Measurements from ENCODE around the gene NUDT15.

The NUDT15 gene

DNA sequence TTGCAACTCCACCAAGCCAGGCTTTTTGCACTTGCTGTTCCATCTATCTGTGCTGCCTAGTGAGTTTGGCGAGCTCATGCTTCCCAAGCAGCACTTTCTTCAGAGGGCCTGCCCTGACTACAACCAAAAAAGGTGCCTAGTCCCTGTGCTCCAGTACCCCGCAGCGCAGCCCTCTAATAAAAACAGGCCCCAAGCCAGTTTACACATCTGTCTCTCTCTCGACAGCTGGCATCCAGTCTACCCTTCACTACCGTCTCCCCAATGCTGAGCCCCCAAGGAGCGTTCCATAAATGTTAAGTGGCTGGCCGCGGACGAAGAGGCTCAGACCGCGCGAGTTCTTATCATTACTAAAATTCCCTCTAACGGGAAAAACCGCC is 56.9 kb downstream of the NUDT15 start:
- H3K27ac ChIP-seq (ENCODE audit: extremely low read depth, low read depth, low read length) = peak overlapping the region; percentile 69; the same call in 1 of the 2 replicates
- TF ChIP-seq ZNF223 (tag by site-specific recombination; IDR thresholded peaks at IDR 0.05) (no peak), ZNF341 (tag by site-specific recombination; IDR thresholded peaks at IDR 0.05; ENCODE audit: low read depth) (0 out of 2 replicates have a peak, but pooled peaks have one; percentile 19)
- ChIA-PET POLR2A (interaction anchor here (1.0 to 1.2 kb wide), 3 partner anchors 57 to 438 kb away, joined by 3 to 7 read pairs (median 6); partner anchors contain the start of genes ITM2B, NUDT15 and RCBTB2), CTCF (interaction anchor here (0.8 to 2.1 kb wide), 7 partner anchors 13 to 492 kb away, joined by 3 to 8 read pairs (median 4); partner anchors contain the start of gene NUDT15)
- H3K4me3 ChIP-seq (ENCODE audit: low read depth, low read length) = peak overlapping the region; percentile 97
- H3K9me3 ChIP-seq (ENCODE audit: control insufficient read depth, insufficient read depth, low read depth, low read length) = no peaks in the 10 kb centered on the region
- H3K36me3 ChIP-seq (ENCODE audit: control insufficient read depth in 2 of 2, insufficient read depth in 1 of 2, low read length in 2 of 2) = no peaks in the 10 kb centered on the region; a peak in 1 of 3 replicates
- H3K4me1 ChIP-seq (ENCODE audit: control insufficient read depth, insufficient read depth, low read length) = 0 out of 2 replicates have a peak, but pooled peaks cover 4% of the 10 kb centered on the region

DNA sequence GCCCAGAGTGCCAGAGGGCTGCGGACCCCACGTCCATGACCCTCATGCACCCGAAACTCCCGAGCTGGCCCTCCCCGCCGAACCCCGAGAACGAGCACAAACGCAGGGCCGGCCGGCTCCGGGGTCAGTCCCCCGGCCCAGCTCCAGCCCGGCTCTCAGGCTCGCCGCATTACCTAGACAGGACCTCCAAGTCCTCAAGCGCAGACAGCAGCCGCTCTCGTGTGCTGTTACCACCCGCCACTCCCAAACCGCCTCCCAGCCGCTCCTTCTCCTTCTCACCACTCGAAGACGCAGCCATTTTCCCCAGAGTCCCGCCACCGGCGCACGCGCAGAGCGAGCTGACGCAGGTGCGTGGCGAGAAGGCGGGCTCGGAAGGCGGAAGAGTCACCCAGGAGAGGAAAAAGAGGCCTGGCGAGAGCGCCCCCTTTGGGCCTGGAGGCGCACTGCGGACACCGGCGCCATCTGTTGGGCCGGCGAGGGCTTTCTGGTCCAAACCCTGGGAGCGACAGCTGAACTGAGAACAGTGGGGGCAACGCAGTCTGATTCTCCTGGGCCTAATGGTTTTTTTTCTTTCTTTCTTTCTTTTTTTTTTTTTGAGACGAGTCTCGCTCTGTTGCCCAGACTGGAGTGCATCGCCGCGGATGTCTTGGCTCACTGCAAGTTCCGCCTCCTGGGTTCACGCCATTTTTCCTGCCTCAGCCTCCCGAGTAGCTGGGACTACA is 57.4 kb downstream of the NUDT15 start, which contains the start of gene MED4:
MED4 (minus strand) TSS at position 324 of the 722 bp plus-strand sequence; CDS start at position 298, 26 bp downstream.
- H3K27ac ChIP-seq (ENCODE audit: extremely low read depth, low read depth, low read length) = peak within 1 kb of the TSS; percentile 69; the same call in 1 of the 2 replicates
- ChIA-PET CTCF (interaction anchor here (0.6 to 2.1 kb wide), 10 partner anchors 13 to 655 kb away, joined by 3 to 8 read pairs (median 4); partner anchors contain the start of gene NUDT15), POLR2A (interaction anchor here (0.5 to 1.2 kb wide), 9 partner anchors 17 to 1153 kb away, joined by 3 to 7 read pairs (median 3); partner anchors contain the start of genes CDADC1, ITM2B, NUDT15 and RCBTB2)
- TF ChIP-seq ZSCAN30 (tag by site-specific recombination; IDR thresholded peaks at IDR 0.05) (peak; percentile 82), MEIS1 (CRISPR knock-in tag; IDR thresholded peaks at IDR 0.05; ENCODE audit: borderline replicate concordance) (no peak), ZNF2 (tag by site-specific recombination; IDR thresholded peaks at IDR 0.05) (no peak; the same call in none of the 2 replicates), ZNF629 (tag by site-specific recombination; IDR thresholded peaks at IDR 0.05) (peak; percentile 61), ZNF202 (tag by site-specific recombination; IDR thresholded peaks at IDR 0.05; ENCODE audit: borderline replicate concordance) (peak; percentile 77; the same call in 1 of the 2 replicates), KLF8 (tag by site-specific recombination; IDR thresholded peaks at IDR 0.05) (peak; percentile 68), ZNF747 (tag by site-specific recombination; IDR thresholded peaks at IDR 0.05) (no peak), ZNF140 (tag by site-specific recombination; IDR thresholded peaks at IDR 0.05) (no peak), ZFP69B (tag by site-specific recombination; IDR thresholded peaks at IDR 0.05) (peak; percentile 49; the same call in 1 of the 2 replicates), ZNF324 (tag by site-specific recombination; IDR thresholded peaks at IDR 0.05) (peak; percentile 72; the same call in 1 of the 2 replicates), ZNF341 (tag by site-specific recombination; IDR thresholded peaks at IDR 0.05; ENCODE audit: low read depth) (peak; percentile 42), ZNF610 (tag by site-specific recombination; IDR thresholded peaks at IDR 0.05; ENCODE audit: borderline replicate concordance) (peak; percentile 97; the same call in 1 of the 2 replicates), SETDB1 (IDR thresholded peaks at IDR 0.05; ENCODE audit: insufficient read length, low read length) (peak; percentile 50), ZNF366 (tag by site-specific recombination; conservative IDR thresholded peaks at IDR 0.05) (0 out of 2 replicates have a peak, but pooled peaks have one; percentile 45), ZNF501 (tag by site-specific recombination; IDR thresholded peaks at IDR 0.05) (peak; percentile 94), ZBTB8A (tag by site-specific recombination; IDR thresholded peaks at IDR 0.05) (peak; percentile 45), ZNF24 (tag by site-specific recombination; IDR thresholded peaks at IDR 0.05) (peak; percentile 64; the same call in 1 of the 2 replicates)
- TF ChIP-seq, protein P1, sequence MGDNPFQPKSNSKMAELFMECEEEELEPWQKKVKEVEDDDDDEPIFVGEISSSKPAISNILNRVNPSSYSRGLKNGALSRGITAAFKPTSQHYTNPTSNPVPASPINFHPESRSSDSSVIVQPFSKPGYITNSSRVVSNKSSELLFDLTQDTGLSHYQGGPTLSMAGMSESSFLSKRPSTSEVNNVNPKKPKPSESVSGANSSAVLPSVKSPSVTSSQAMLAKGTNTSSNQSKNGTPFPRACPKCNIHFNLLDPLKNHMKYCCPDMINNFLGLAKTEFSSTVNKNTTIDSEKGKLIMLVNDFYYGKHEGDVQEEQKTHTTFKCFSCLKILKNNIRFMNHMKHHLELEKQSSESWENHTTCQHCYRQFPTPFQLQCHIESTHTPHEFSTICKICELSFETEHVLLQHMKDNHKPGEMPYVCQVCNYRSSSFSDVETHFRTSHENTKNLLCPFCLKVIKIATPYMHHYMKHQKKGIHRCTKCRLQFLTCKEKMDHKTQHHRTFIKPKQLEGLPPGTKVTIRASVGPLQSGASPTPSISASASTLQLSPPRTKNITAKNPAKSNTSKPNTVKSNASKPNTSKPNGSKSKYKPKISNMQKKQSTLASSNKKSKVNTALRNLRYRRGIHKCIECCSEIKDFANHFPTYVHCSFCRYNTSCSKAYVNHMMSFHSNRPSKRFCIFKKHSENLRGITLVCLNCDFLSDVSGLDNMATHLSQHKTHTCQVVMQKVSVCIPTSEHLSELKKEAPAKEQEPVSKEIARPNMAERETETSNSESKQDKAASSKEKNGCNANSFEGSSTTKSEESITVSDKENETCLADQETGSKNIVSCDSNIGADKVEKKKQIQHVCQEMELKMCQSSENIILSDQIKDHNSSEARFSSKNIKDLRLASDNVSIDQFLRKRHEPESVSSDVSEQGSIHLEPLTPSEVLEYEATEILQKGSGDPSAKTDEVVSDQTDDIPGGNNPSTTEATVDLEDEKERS (tag by site-specific recombination; IDR thresholded peaks at IDR 0.05) = peak; percentile 64; the same call in 1 of the 2 replicates
- TF ChIP-seq, protein P2, sequence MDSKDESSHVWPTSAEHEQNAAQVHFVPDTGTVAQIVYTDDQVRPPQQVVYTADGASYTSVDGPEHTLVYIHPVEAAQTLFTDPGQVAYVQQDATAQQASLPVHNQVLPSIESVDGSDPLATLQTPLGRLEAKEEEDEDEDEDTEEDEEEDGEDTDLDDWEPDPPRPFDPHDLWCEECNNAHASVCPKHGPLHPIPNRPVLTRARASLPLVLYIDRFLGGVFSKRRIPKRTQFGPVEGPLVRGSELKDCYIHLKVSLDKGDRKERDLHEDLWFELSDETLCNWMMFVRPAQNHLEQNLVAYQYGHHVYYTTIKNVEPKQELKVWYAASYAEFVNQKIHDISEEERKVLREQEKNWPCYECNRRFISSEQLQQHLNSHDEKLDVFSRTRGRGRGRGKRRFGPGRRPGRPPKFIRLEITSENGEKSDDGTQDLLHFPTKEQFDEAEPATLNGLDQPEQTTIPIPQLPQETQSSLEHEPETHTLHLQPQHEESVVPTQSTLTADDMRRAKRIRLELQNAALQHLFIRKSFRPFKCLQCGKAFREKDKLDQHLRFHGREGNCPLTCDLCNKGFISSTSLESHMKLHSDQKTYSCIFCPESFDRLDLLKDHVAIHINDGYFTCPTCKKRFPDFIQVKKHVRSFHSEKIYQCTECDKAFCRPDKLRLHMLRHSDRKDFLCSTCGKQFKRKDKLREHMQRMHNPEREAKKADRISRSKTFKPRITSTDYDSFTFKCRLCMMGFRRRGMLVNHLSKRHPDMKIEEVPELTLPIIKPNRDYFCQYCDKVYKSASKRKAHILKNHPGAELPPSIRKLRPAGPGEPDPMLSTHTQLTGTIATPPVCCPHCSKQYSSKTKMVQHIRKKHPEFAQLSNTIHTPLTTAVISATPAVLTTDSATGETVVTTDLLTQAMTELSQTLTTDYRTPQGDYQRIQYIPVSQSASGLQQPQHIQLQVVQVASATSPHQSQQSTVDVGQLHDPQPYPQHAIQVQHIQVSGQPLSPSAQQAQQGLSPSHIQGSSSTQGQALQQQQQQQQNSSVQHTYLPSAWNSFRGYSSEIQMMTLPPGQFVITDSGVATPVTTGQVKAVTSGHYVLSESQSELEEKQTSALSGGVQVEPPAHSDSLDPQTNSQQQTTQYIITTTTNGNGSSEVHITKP (tag by site-specific recombination; IDR thresholded peaks at IDR 0.05) = peak; percentile 12; the same call in 1 of the 2 replicates
- TF ChIP-seq, protein P3, sequence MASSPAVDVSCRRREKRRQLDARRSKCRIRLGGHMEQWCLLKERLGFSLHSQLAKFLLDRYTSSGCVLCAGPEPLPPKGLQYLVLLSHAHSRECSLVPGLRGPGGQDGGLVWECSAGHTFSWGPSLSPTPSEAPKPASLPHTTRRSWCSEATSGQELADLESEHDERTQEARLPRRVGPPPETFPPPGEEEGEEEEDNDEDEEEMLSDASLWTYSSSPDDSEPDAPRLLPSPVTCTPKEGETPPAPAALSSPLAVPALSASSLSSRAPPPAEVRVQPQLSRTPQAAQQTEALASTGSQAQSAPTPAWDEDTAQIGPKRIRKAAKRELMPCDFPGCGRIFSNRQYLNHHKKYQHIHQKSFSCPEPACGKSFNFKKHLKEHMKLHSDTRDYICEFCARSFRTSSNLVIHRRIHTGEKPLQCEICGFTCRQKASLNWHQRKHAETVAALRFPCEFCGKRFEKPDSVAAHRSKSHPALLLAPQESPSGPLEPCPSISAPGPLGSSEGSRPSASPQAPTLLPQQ (tag by site-specific recombination; IDR thresholded peaks at IDR 0.05) = peak; percentile 52; the same call in 1 of the 2 replicates

More for the DNA sequence above, 57.4 kb downstream of the NUDT15 start, which contains the start of gene MED4:
- H3K4me1 ChIP-seq (ENCODE audit: control insufficient read depth, insufficient read depth, low read length) = 0 out of 2 replicates have a peak, but pooled peaks cover 4% of the 10 kb centered on the region
- no peaks in the 10 kb centered on the region for H3K9me3 ChIP-seq (ENCODE audit: control insufficient read depth, insufficient read depth, low read depth, low read length)
- peak within 1 kb of the TSS; percentile 97 for H3K4me3 ChIP-seq (ENCODE audit: low read depth, low read length)
- H3K36me3 ChIP-seq (ENCODE audit: control insufficient read depth in 2 of 2, insufficient read depth in 1 of 2, low read length in 2 of 2) = no peaks in the 10 kb centered on the region; a peak in 1 of 3 replicates
